ENCODE results near the gene TGFBI.

Gene TGFBI

DNA sequence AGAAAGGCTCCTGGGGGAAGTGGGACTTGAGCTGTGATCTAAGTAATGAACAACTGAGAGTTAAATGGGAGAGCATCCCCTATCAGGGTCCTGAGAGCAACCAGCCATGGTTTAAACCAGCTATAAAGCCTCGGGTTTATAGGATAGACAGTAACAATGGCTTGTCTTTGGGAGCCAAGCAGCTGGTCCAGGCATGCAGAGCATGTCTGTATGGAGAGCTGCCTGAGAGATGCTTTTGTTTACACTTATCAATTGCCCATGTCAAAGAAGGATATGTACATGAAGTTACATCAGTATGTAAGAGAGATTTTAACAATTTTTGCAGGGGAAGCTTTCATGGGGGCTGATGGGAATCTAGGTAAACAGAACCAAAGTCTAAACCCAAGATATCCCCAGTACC, 4.4 kb downstream of the TGFBI start:
- H3K4me1 ChIP-seq (ENCODE audit: control insufficient read depth in 5 of 5, insufficient read depth in 5 of 5, low read length in 5 of 5), result peaks cover 5 to 76% (median 46%) of the 10 kb centered on the region in 5 donors
- H3K9me3 ChIP-seq (ENCODE audit: control insufficient read depth in 5 of 5, low read length in 5 of 5), result no peaks in the 10 kb centered on the region
- H3K27me3 ChIP-seq (ENCODE audit: control insufficient read depth in 5 of 5, insufficient read depth in 4 of 5, low read length in 5 of 5), result peaks cover 5 to 19% (median 9%) of the 10 kb centered on the region in 5 donors
- H3K36me3 ChIP-seq (ENCODE audit: control insufficient read depth in 5 of 5, insufficient read depth in 5 of 5, low read length in 5 of 5), result peaks cover 0 to 13% (median 4%) of the 10 kb centered on the region in 5 donors
- no peak overlapping the region for H3K4me3 ChIP-seq (ENCODE audit: low read depth in 1 of 5, low read length in 5 of 5)
- no peak overlapping the region for H3K9ac ChIP-seq (ENCODE audit: low read length in 5 of 5)
- H3K27ac ChIP-seq (ENCODE audit: low read depth, low read length), result no peak overlapping the region

DNA sequence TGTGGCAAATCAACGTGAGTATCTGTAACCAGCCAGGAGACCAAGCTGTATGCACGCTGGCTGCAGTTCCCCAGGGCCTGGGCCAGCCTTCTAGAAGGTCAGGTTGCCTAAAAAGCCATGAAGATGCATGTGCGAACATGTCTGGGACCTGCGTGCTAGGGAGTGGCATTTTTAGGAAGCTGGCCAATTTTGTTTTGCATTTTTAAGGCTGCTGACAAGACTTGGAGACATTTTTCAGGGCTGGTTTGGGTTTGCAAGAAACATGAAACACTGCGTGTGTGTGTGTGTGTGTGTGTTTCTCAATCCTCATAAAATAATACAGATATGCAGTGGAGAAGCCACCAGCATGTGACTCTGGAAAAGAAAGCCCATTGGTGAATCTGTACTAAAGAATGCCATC, 5.1 kb downstream of the TGFBI start:
- H3K9me3 ChIP-seq (ENCODE audit: control insufficient read depth in 5 of 5, low read length in 5 of 5), result peaks cover 0 to 4% (median 3%) of the 10 kb centered on the region in 5 donors
- peaks cover 0 to 13% (median 4%) of the 10 kb centered on the region in 5 donors for H3K36me3 ChIP-seq (ENCODE audit: control insufficient read depth in 5 of 5, insufficient read depth in 5 of 5, low read length in 5 of 5)
- no peak overlapping the region for H3K9ac ChIP-seq (ENCODE audit: low read length in 5 of 5)
- H3K4me3 ChIP-seq (ENCODE audit: low read depth in 1 of 5, low read length in 5 of 5), result no peak overlapping the region
- H3K27ac ChIP-seq (ENCODE audit: low read depth, low read length), result no peak overlapping the region
- peaks cover 5 to 70% (median 40%) of the 10 kb centered on the region in 5 donors for H3K4me1 ChIP-seq (ENCODE audit: control insufficient read depth in 5 of 5, insufficient read depth in 5 of 5, low read length in 5 of 5)
- H3K27me3 ChIP-seq (ENCODE audit: control insufficient read depth in 5 of 5, insufficient read depth in 4 of 5, low read length in 5 of 5), result peaks cover 5 to 16% (median 7%) of the 10 kb centered on the region in 5 donors

DNA sequence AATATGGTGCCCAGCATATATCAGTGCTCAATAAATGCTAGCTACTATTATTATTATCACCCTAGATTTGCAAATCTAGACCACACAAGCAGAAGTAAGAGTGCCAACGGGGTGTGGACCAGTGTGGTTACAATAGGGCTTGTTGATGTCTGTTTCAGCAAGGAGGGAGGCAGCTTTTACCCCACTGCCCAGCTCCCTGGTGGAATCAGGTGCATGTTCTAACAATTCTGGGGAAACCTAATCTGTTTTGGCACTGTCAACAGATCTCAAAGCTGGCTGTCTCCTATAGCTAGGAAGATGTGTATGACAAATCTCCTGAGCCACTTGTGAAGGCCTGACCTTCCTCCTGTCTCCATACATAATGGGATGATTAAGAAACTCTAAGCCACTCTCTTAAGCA, 5.7 kb downstream of the TGFBI start:
- Histone ChIP-seq H3K9ac (ENCODE audit: low read length in 5 of 5) (no peak overlapping the region), H3K4me1 (ENCODE audit: control insufficient read depth in 5 of 5, insufficient read depth in 5 of 5, low read length in 5 of 5) (peaks cover 5 to 63% (median 34%) of the 10 kb centered on the region in 5 donors), H3K36me3 (ENCODE audit: control insufficient read depth in 5 of 5, insufficient read depth in 5 of 5, low read length in 5 of 5) (peaks cover 0 to 13% (median 4%) of the 10 kb centered on the region in 5 donors), H3K9me3 (ENCODE audit: control insufficient read depth in 5 of 5, low read length in 5 of 5) (peaks cover 0 to 5% (median 4%) of the 10 kb centered on the region in 5 donors), H3K4me3 (ENCODE audit: low read depth in 1 of 5, low read length in 5 of 5) (no peak overlapping the region), H3K27me3 (ENCODE audit: control insufficient read depth in 5 of 5, insufficient read depth in 4 of 5, low read length in 5 of 5) (peaks cover 2 to 14% (median 4%) of the 10 kb centered on the region in 5 donors), H3K27ac (ENCODE audit: low read depth, low read length) (no peak overlapping the region)

- Histone ChIP-seq H3K9me3 (ENCODE audit: control insufficient read depth in 5 of 5, low read length in 5 of 5) (peaks cover 0 to 5% (median 4%) of the 10 kb centered on the region in 5 donors), H3K27ac (ENCODE audit: low read depth, low read length) (no peak overlapping the region), H3K36me3 (ENCODE audit: control insufficient read depth in 5 of 5, insufficient read depth in 5 of 5, low read length in 5 of 5) (peaks cover 0 to 13% (median 4%) of the 10 kb centered on the region in 5 donors), H3K4me3 (ENCODE audit: low read depth in 1 of 5, low read length in 5 of 5) (no peak overlapping the region), H3K4me1 (ENCODE audit: control insufficient read depth in 5 of 5, insufficient read depth in 5 of 5, low read length in 5 of 5) (peaks cover 5 to 58% (median 31%) of the 10 kb centered on the region in 5 donors), H3K27me3 (ENCODE audit: control insufficient read depth in 5 of 5, insufficient read depth in 4 of 5, low read length in 5 of 5) (peaks cover 0 to 10% (median 0%) of the 10 kb centered on the region in 5 donors), H3K9ac (ENCODE audit: low read length in 5 of 5) (no peak overlapping the region)
Observed at GRCh38 chr5:136034984-136035383, 6.2 kb downstream of the TGFBI start.

- Histone ChIP-seq H3K9me3 (ENCODE audit: control insufficient read depth in 5 of 5, low read length in 5 of 5) (peaks cover 0 to 5% (median 4%) of the 10 kb centered on the region in 5 donors), H3K4me1 (ENCODE audit: control insufficient read depth in 5 of 5, insufficient read depth in 5 of 5, low read length in 5 of 5) (peaks cover 5 to 59% (median 28%) of the 10 kb centered on the region in 5 donors), H3K27ac (ENCODE audit: low read depth, low read length) (no peak overlapping the region), H3K9ac (ENCODE audit: low read length in 5 of 5) (no peak overlapping the region), H3K36me3 (ENCODE audit: control insufficient read depth in 5 of 5, insufficient read depth in 5 of 5, low read length in 5 of 5) (peaks cover 0 to 13% (median 4%) of the 10 kb centered on the region in 5 donors), H3K27me3 (ENCODE audit: control insufficient read depth in 5 of 5, insufficient read depth in 4 of 5, low read length in 5 of 5) (peaks cover 0 to 8% (median 0%) of the 10 kb centered on the region in 5 donors), H3K4me3 (ENCODE audit: low read depth in 1 of 5, low read length in 5 of 5) (no peak overlapping the region)
Observed at GRCh38 chr5:136035837-136036236, 7.0 kb downstream of the TGFBI start.

GRCh38 chr5:136036293-136036911, 7.6 kb downstream of the TGFBI start:
- H3K4me1 ChIP-seq (ENCODE audit: control insufficient read depth in 5 of 5, insufficient read depth in 5 of 5, low read length in 5 of 5), result peaks cover 5 to 61% (median 32%) of the 10 kb centered on the region in 5 donors
- no peak overlapping the region for H3K4me3 ChIP-seq (ENCODE audit: low read depth in 1 of 5, low read length in 5 of 5)

DNA sequence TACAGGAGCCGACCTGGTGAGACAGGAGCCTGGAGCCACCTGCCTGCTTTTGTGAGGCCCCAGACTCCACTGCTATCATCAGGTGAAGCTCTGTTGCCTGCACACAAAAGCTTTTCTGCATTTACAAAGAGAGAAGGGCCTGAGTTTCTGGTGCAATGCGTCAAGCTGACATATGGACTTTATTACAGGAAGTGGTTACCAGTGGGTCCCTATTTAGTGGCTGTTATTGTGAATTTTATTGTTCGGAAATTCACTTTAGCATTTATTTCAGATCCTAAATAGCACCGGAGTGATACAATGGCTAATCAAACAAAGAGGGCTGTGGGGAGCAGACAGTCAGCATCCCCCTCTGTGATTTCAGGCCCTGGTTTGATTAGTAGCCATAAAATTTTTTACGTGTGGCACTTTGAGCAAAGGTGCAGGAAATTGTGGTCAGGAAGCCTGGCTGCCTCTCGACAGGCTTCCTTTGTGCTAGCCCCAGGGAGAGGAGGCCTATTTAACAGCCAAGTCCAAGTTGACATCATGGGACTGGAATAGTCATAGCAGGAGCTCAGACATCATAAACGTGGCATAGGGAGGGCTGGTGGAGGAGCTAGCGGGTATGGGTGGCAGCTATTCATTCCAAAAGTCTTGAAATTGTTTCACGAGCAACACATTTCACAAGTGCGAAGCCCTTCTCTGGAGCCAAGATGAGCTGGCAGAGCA, 8.4 kb downstream of the TGFBI start:
- peak overlapping the region in 1 of 5 donors; percentile 39 for H3K9ac ChIP-seq (ENCODE audit: low read length in 5 of 5)
- no peak overlapping the region for H3K4me3 ChIP-seq (ENCODE audit: low read depth in 1 of 5, low read length in 5 of 5)
- peaks cover 0 to 13% (median 4%) of the 10 kb centered on the region in 5 donors for H3K36me3 ChIP-seq (ENCODE audit: control insufficient read depth in 5 of 5, insufficient read depth in 5 of 5, low read length in 5 of 5)
- H3K27me3 ChIP-seq (ENCODE audit: control insufficient read depth in 5 of 5, insufficient read depth in 4 of 5, low read length in 5 of 5), result peaks cover 0 to 9% (median 0%) of the 10 kb centered on the region in 5 donors
- peaks cover 5 to 56% (median 34%) of the 10 kb centered on the region in 5 donors for H3K4me1 ChIP-seq (ENCODE audit: control insufficient read depth in 5 of 5, insufficient read depth in 5 of 5, low read length in 5 of 5)
- peaks cover 0 to 5% (median 4%) of the 10 kb centered on the region in 5 donors for H3K9me3 ChIP-seq (ENCODE audit: control insufficient read depth in 5 of 5, low read length in 5 of 5)
- H3K27ac ChIP-seq (ENCODE audit: low read depth, low read length), result peak overlapping the region; percentile 13

More at GRCh38 chr5:136036293-136036911, 7.6 kb downstream of the TGFBI start:
- peaks cover 0 to 9% (median 0%) of the 10 kb centered on the region in 5 donors for H3K27me3 ChIP-seq (ENCODE audit: control insufficient read depth in 5 of 5, insufficient read depth in 4 of 5, low read length in 5 of 5)
- peaks cover 0 to 5% (median 4%) of the 10 kb centered on the region in 5 donors for H3K9me3 ChIP-seq (ENCODE audit: control insufficient read depth in 5 of 5, low read length in 5 of 5)
- peaks cover 0 to 13% (median 4%) of the 10 kb centered on the region in 5 donors for H3K36me3 ChIP-seq (ENCODE audit: control insufficient read depth in 5 of 5, insufficient read depth in 5 of 5, low read length in 5 of 5)
- no peak overlapping the region for H3K9ac ChIP-seq (ENCODE audit: low read length in 5 of 5)
- no peak overlapping the region for H3K27ac ChIP-seq (ENCODE audit: low read depth, low read length)

- Histone ChIP-seq H3K9ac (ENCODE audit: low read length in 5 of 5) (no peak overlapping the region), H3K27me3 (ENCODE audit: control insufficient read depth in 5 of 5, insufficient read depth in 4 of 5, low read length in 5 of 5) (peaks cover 0 to 6% (median 0%) of the 10 kb centered on the region in 5 donors), H3K36me3 (ENCODE audit: control insufficient read depth in 5 of 5, insufficient read depth in 5 of 5, low read length in 5 of 5) (peaks cover 0 to 13% (median 3%) of the 10 kb centered on the region in 5 donors), H3K9me3 (ENCODE audit: control insufficient read depth in 5 of 5, low read length in 5 of 5) (peaks cover 0 to 5% (median 4%) of the 10 kb centered on the region in 5 donors), H3K4me3 (ENCODE audit: low read depth in 1 of 5, low read length in 5 of 5) (no peak overlapping the region), H3K27ac (ENCODE audit: low read depth, low read length) (no peak overlapping the region), H3K4me1 (ENCODE audit: control insufficient read depth in 5 of 5, insufficient read depth in 5 of 5, low read length in 5 of 5) (peaks cover 9 to 53% (median 38%) of the 10 kb centered on the region in 5 donors)
Observed at GRCh38 chr5:136038635-136039034, 9.8 kb downstream of the TGFBI start.

GRCh38 chr5:136039202-136039601, 10.4 kb downstream of the TGFBI start:
- H3K27ac ChIP-seq (ENCODE audit: low read depth, low read length), result no peak overlapping the region
- peaks cover 0 to 6% (median 0%) of the 10 kb centered on the region in 5 donors for H3K27me3 ChIP-seq (ENCODE audit: control insufficient read depth in 5 of 5, insufficient read depth in 4 of 5, low read length in 5 of 5)
- H3K4me3 ChIP-seq (ENCODE audit: low read depth in 1 of 5, low read length in 5 of 5), result no peak overlapping the region
- H3K9ac ChIP-seq (ENCODE audit: low read length in 5 of 5), result no peak overlapping the region
- peaks cover 0 to 5% (median 4%) of the 10 kb centered on the region in 5 donors for H3K9me3 ChIP-seq (ENCODE audit: control insufficient read depth in 5 of 5, low read length in 5 of 5)
- peaks cover 0 to 12% (median 5%) of the 10 kb centered on the region in 5 donors for H3K36me3 ChIP-seq (ENCODE audit: control insufficient read depth in 5 of 5, insufficient read depth in 5 of 5, low read length in 5 of 5)
- H3K4me1 ChIP-seq (ENCODE audit: control insufficient read depth in 5 of 5, insufficient read depth in 5 of 5, low read length in 5 of 5), result peaks cover 9 to 54% (median 37%) of the 10 kb centered on the region in 5 donors
